ENCODE measurements around the gene OPCML. TPM values are rescaled to one million over a fixed set of nuclear protein-coding genes. Genes with fewer than 3 reads are reported as not detected.

OPCML gene
- total and polyA plus RNA-seq, 2 of the 13 experiments (the other 11 are each of a cell fraction or from before 2014, with no cell fraction given): not detected

DNA sequence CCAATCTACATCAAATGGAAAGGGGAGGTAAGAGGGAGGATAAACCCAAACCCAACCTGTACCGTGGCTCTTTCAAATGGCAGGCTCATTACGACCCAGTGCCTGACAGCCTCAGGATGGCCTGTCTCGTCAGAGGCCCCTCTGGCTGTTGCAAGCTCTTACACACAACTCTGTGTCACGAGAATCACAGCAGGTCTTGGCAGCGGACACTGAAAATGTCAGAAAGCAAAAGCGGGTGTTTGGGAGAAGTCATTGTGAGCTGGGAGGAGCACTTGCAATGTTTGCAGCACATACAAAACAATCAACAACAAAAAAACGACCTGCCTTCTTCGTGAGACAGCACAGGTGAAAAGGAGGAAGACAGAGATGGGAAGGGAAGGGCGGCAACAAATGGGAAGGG, 248.1 kb downstream of the OPCML start (continued):
- no peak for TF ChIP-seq TCF12 (IDR thresholded peaks at IDR 0.05)
- TF ChIP-seq TCF12 (CRISPR knock-in tag; IDR thresholded peaks at IDR 0.05): no peak

DNA sequence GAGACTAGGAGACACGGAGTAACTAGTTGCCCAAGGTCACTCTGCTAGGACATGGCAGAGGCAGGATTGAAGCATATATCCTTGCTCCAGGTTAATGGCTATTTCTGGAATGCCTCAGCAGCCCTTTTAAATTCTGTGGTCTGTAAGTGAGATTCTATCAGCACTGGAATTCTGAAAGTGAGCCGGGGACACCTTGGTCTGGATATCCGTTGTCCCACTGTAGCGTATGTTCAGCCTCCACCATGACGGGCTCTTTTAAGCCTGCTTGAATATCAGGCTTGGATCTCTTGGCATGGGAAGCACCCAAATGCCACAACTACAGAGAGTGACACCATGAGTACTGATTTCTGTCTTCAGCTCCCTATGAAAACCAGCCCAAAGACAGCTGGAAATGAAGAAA, 254.4 kb downstream of the OPCML start:
- no peak overlapping the region for H3K4me3 ChIP-seq (replicated peaks in 1 of 3; ENCODE audit: insufficient read depth in 1 of 3, low read depth in 2 of 3, low read length in 3 of 3)
- no peak for DNase-seq (ENCODE audit: low spot score)
- no peak for FAIRE-seq
- no peak overlapping the region for H3K4me2 ChIP-seq (ENCODE audit: low read depth, low read length)
- no peaks in the 10 kb centered on the region for H4K20me1 ChIP-seq (ENCODE audit: insufficient read depth, low read length)
- no peaks in the 10 kb centered on the region for H3K4me1 ChIP-seq (ENCODE audit: insufficient read depth, low read length)
- H2AFZ ChIP-seq (ENCODE audit: low read length): no peak overlapping the region
- H3K27me3 ChIP-seq (ENCODE audit: control insufficient read depth in 1 of 2, insufficient read depth in 2 of 2, low read length in 2 of 2): no peaks in the 10 kb centered on the region; a peak in 1 of 5 replicates
- no peak for ATAC-seq
- CTCF ChIA-PET (ENCODE audit: low intra/inter-chr PET ratio, low total read pairs): no interaction called here
- H3K79me2 ChIP-seq (ENCODE audit: insufficient read depth, low read length): no peaks in the 10 kb centered on the region
- WGBS (ENCODE audit: low lambda C conversion rate): 28% methylated on average over 5 of the region's 5 CpGs
- no peak overlapping the region for H3K27ac ChIP-seq (ENCODE audit: extremely low read length, insufficient read depth, low read length)
- intact Hi-C loops (cut with micrococcal nuclease; ENCODE audit: unreplicated experiment): no loop called here
- H3K9ac ChIP-seq (ENCODE audit: insufficient read depth, low read depth, low read length): no peak overlapping the region
- H3K36me3 ChIP-seq (replicated peaks in 1 of 2; ENCODE audit: control insufficient read depth in 1 of 2, insufficient read depth in 2 of 2, low read length in 2 of 2): no peaks in the 10 kb centered on the region
- BruUV-seq (replicated peaks): no TSS peak
- in situ Hi-C loops (cut with HindIII; ENCODE audit: extremely low pct_ligation_motif_present, low pct_unique_long_range_greater_than_20kb): no loop called here
- no peaks in the 10 kb centered on the region for H3K9me3 ChIP-seq (ENCODE audit: low read length)
- POLR2A ChIA-PET: no interaction called here
- TF ChIP-seq ZNF761 (CRISPR knock-in tag; conservative IDR thresholded peaks at IDR 0.05): no peak
- TF ChIP-seq SMAD1 (CRISPR knock-in tag; IDR thresholded peaks at IDR 0.05; ENCODE audit: borderline replicate concordance, low read depth): no peak
- no peak for TF ChIP-seq U2AF1 (optimal IDR thresholded peaks at IDR 0.05; ENCODE audit: low read depth, low read length)
- TF ChIP-seq, protein P1, sequence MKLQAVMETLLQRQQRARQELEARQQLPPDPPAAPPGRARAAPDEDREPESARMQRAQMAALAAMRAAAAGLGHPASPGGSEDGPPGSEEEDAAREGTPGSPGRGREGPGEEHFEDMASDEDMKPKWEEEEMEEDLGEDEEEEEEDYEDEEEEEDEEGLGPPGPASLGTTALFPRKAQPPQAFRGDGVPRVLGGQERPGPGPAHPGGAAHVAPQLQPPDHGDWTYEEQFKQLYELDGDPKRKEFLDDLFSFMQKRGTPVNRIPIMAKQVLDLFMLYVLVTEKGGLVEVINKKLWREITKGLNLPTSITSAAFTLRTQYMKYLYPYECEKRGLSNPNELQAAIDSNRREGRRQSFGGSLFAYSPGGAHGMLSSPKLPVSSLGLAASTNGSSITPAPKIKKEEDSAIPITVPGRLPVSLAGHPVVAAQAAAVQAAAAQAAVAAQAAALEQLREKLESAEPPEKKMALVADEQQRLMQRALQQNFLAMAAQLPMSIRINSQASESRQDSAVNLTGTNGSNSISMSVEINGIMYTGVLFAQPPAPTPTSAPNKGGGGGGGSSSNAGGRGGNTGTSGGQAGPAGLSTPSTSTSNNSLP (IDR thresholded peaks at IDR 0.05; ENCODE audit: low read depth, low read length): no peak
- TF ChIP-seq RBM22 (optimal IDR thresholded peaks at IDR 0.05; ENCODE audit: low read length): no peak
- TF ChIP-seq MXI1 (IDR thresholded peaks at IDR 0.05; ENCODE audit: borderline replicate concordance, low read depth, low read length): no peak
- TF ChIP-seq, protein P2, sequence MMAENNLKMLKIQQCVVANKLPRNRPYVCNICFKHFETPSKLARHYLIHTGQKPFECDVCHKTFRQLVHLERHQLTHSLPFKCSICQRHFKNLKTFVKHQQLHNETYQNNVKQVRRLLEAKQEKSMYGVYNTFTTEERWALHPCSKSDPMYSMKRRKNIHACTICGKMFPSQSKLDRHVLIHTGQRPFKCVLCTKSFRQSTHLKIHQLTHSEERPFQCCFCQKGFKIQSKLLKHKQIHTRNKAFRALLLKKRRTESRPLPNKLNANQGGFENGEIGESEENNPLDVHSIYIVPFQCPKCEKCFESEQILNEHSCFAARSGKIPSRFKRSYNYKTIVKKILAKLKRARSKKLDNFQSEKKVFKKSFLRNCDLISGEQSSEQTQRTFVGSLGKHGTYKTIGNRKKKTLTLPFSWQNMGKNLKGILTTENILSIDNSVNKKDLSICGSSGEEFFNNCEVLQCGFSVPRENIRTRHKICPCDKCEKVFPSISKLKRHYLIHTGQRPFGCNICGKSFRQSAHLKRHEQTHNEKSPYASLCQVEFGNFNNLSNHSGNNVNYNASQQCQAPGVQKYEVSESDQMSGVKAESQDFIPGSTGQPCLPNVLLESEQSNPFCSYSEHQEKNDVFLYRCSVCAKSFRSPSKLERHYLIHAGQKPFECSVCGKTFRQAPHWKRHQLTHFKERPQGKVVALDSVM (CRISPR knock-in tag; IDR thresholded peaks at IDR 0.05): no peak
- TF ChIP-seq ZBTB3 (CRISPR knock-in tag; IDR thresholded peaks at IDR 0.05; ENCODE audit: borderline replicate concordance, low read depth): no peak
- no peak for TF ChIP-seq HHEX (CRISPR knock-in tag; IDR thresholded peaks at IDR 0.05)
- TF ChIP-seq ZSCAN12 (CRISPR knock-in tag; IDR thresholded peaks at IDR 0.05): no peak

All from HepG2 (cell line).